Astrocyte (in vitro differentiated cells and primary cell): Measurements from ENCODE around the gene ARGFX.

Experiments used
- EZH2 ChIP-seq: IDR thresholded peaks from 2 replicates; pipeline ENCODE4 v1.6.1; 2012; ENCODE audit warnings: mild to moderate bottlenecking, low read length, inconsistent platforms; ENCODE audit not compliant: insufficient read depth
- TF ChIP-seq, protein P1 (sequence below): IDR thresholded peaks from 2 replicates; pipeline ENCODE4 v1.5.1; 2011; ENCODE audit warnings: low read depth, mild to moderate bottlenecking, inconsistent platforms, low read length, moderate library complexity; ENCODE audit not compliant: insufficient read depth

DNA sequence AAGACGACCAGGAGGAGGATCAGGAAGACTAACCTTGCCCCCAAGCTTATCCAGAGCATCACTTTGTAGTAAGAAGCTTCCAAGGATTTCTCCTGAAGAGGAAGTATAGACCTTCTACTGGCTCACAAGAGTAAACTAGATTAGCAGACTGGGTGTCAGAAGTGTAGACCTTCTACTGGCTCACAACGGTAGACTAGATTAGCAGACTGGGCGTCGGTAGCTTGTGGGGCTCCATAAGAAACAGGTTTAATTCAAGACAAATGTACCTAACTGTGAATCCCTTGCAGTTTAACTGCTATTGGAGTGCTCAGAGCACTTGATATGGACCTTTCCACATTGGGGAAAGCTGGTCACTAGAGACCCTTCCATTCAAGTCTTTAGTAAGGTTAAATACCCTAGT is 38.4 kb downstream of the ARGFX start:
- TF ChIP-seq, protein P1, sequence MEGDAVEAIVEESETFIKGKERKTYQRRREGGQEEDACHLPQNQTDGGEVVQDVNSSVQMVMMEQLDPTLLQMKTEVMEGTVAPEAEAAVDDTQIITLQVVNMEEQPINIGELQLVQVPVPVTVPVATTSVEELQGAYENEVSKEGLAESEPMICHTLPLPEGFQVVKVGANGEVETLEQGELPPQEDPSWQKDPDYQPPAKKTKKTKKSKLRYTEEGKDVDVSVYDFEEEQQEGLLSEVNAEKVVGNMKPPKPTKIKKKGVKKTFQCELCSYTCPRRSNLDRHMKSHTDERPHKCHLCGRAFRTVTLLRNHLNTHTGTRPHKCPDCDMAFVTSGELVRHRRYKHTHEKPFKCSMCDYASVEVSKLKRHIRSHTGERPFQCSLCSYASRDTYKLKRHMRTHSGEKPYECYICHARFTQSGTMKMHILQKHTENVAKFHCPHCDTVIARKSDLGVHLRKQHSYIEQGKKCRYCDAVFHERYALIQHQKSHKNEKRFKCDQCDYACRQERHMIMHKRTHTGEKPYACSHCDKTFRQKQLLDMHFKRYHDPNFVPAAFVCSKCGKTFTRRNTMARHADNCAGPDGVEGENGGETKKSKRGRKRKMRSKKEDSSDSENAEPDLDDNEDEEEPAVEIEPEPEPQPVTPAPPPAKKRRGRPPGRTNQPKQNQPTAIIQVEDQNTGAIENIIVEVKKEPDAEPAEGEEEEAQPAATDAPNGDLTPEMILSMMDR: no peak
- no peak for TF ChIP-seq EZH2
